Osteoblast (primary cell): ENCODE data around the gene KANTR. TPM values are rescaled to one million over a fixed set of nuclear protein-coding genes. Genes with fewer than 3 reads are reported as not detected.
A peak's percentile ranks its signal among the peaks of the same experiment; 100 is the strongest.

Source experiments
- DNase-seq: peaks from one replicate; pipeline ENCODE4 v3.0.0; 2011; ENCODE audit warnings: low spot score, mixed read lengths; ENCODE audit not compliant: insufficient read length; ENCODE audit errors: missing footprints
- H2AFZ ChIP-seq: 2 replicates; pipeline ENCODE4 v1.6.0; 2011; ENCODE audit warnings: mild to moderate bottlenecking, low read length
- H3K27ac ChIP-seq: 2 replicates; pipeline ENCODE4 v1.5.1; 2011; ENCODE audit warnings: mild to moderate bottlenecking, low read depth, low read length, moderate library complexity
- H3K27me3 ChIP-seq: 2 replicates; pipeline ENCODE4 v1.6.0; 2012; ENCODE audit warnings: mild to moderate bottlenecking, control low read depth, inconsistent platforms, low read length, moderate library complexity; ENCODE audit not compliant: insufficient read depth
- H3K36me3 ChIP-seq: 2 replicates; pipeline ENCODE4 v1.5.1; 2011; ENCODE audit warnings: mild to moderate bottlenecking, low read length, control low read depth, moderate library complexity; ENCODE audit not compliant: insufficient read depth
- H3K4me1 ChIP-seq: 2 replicates; pipeline ENCODE4 v1.5.1; 2011; ENCODE audit warnings: mild to moderate bottlenecking, low read length, control low read depth, moderate library complexity; ENCODE audit not compliant: insufficient read depth
- H3K4me2 ChIP-seq: 2 replicates; pipeline ENCODE4 v1.6.0; 2011; ENCODE audit warnings: mild to moderate bottlenecking, low read length; ENCODE audit not compliant: insufficient read depth
- H3K4me3 ChIP-seq: fragments of 200-600 bp; sonication (generic); 3 replicates; pipeline ENCODE4 v1.5.1; 2012; ENCODE audit warnings: mild to moderate bottlenecking, low read length, inconsistent platforms; ENCODE audit not compliant: insufficient read depth
- H3K79me2 ChIP-seq: 2 replicates; pipeline ENCODE4 v1.6.0; 2012; ENCODE audit warnings: mild to moderate bottlenecking, low read length, control low read depth, inconsistent platforms; ENCODE audit not compliant: insufficient read depth
- H3K9me3 ChIP-seq: 2 replicates; pipeline ENCODE4 v1.5.1; 2011; ENCODE audit warnings: low read depth, low read length, control low read depth
- H4K20me1 ChIP-seq: 2 replicates; pipeline ENCODE4 v1.6.0; 2012; ENCODE audit warnings: mild to moderate bottlenecking, low read length, control low read depth; ENCODE audit not compliant: insufficient read depth
- total RNA-seq: library from RNA; depleted of rRNA; stranded (reverse); fragments of >200 nt; gene quantifications from 2 replicates; pipeline ENCODE4 v1.2.3, GENCODE V29; 2012
- TF ChIP-seq, protein P1 (sequence below): IDR thresholded peaks from 2 replicates; pipeline ENCODE4 v1.5.1; 2011; ENCODE audit warnings: mild to moderate bottlenecking, low read depth, low read length, moderate library complexity; ENCODE audit errors: extremely low read depth

Gene KANTR
- total RNA-seq, 1 donor: 12.3 TPM

DNA sequence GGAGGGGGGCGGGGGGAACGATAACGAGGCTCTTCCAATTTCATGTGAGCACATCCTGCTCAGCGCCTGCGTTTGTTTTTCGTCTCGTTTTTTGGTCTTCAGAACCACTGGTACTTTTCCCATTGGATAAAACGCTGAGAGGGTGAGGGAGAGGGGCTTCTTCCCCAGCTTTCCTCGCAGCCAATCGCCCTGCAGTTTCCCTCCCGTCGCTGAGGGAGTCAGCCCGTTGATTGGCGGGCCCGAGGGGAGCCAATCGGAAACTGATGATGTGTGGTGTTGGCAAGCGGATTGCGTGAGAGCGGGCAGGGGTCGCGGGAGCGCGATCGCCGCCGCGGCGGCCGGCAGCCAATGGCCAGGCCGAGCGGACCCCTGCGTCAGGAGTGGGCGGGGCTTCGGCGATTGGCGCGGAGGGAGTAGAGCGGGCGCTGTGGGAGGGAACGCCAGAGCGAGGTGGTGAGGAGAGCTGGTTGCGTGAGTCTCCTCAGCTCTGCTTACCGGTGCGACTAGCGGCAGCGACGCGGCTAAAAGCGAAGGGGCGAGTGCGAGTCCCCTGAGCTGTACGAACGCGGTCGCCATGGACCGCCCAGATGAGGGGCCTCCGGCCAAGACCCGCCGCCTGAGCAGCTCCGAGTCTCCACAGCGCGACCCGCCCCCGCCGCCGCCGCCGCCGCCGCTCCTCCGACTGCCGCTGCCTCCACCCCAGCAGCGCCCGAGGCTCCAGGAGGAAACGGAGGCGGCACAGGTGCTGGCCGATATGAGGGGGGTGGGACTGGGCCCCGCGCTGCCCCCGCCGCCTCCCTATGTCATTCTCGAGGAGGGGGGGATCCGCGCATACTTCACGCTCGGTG, 11.8 kb upstream of the KANTR start, which contains the start of gene TSPYL2:
TSS of gene TSPYL2 (plus strand) at position 443 of the 848 bp plus-strand sequence. CDS start at position 575, 132 bp downstream.
- H3K4me1 ChIP-seq: peaks cover 18% of the 10 kb centered on the region
- H3K4me3 ChIP-seq: peak within 1 kb of the TSS; percentile 80
- H3K27me3 ChIP-seq: no peaks in the 10 kb centered on the region
- peak; percentile 98 for DNase-seq
- TF ChIP-seq, protein P1, sequence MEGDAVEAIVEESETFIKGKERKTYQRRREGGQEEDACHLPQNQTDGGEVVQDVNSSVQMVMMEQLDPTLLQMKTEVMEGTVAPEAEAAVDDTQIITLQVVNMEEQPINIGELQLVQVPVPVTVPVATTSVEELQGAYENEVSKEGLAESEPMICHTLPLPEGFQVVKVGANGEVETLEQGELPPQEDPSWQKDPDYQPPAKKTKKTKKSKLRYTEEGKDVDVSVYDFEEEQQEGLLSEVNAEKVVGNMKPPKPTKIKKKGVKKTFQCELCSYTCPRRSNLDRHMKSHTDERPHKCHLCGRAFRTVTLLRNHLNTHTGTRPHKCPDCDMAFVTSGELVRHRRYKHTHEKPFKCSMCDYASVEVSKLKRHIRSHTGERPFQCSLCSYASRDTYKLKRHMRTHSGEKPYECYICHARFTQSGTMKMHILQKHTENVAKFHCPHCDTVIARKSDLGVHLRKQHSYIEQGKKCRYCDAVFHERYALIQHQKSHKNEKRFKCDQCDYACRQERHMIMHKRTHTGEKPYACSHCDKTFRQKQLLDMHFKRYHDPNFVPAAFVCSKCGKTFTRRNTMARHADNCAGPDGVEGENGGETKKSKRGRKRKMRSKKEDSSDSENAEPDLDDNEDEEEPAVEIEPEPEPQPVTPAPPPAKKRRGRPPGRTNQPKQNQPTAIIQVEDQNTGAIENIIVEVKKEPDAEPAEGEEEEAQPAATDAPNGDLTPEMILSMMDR: no peak
- peak within 1 kb of the TSS; percentile 76 for H3K27ac ChIP-seq
- no peak within 1 kb of the TSS for H2AFZ ChIP-seq
- H3K36me3 ChIP-seq: peaks cover 31% of the 10 kb centered on the region
- H3K9me3 ChIP-seq: no peaks in the 10 kb centered on the region
- H3K4me2 ChIP-seq: peak within 1 kb of the TSS; percentile 88
- peaks cover 31% of the 10 kb centered on the region for H3K79me2 ChIP-seq
- H4K20me1 ChIP-seq: peaks cover 23% of the 10 kb centered on the region

DNA sequence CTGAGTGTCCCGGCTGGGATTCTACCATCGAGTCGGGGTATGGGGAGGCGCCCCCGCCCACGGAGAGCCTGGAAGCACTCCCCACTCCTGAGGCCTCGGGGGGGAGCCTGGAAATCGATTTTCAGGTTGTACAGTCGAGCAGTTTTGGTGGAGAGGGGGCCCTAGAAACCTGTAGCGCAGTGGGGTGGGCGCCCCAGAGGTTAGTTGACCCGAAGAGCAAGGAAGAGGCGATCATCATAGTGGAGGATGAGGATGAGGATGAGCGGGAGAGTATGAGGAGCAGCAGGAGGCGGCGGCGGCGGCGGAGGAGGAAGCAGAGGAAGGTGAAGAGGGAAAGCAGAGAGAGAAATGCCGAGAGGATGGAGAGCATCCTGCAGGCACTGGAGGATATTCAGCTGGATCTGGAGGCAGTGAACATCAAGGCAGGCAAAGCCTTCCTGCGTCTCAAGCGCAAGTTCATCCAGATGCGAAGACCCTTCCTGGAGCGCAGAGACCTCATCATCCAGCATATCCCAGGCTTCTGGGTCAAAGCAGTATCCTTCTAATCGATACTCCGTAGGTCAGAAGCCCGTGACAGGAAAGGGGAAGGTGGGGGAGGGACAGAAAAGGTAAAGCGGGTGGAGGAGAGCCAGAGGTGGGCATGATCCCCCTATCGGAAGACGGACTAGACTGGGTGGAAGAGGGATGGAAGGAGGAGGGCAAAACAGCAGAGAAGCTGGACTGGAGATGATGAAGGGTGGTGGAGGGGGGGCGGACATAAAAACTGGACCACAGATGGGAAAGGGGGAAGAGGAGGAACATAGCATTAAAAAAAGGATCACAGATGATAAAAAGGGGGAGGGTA, 10.9 kb upstream of the KANTR start:
- no peaks in the 10 kb centered on the region for H3K27me3 ChIP-seq
- no peak overlapping the region for H2AFZ ChIP-seq
- peaks cover 18% of the 10 kb centered on the region for H3K4me1 ChIP-seq
- H3K79me2 ChIP-seq: peaks cover 31% of the 10 kb centered on the region
- DNase-seq: no peak
- no peaks in the 10 kb centered on the region for H3K9me3 ChIP-seq
- H3K4me3 ChIP-seq: peak overlapping the region; percentile 80
- H3K27ac ChIP-seq: peak overlapping the region; percentile 76
- peaks cover 31% of the 10 kb centered on the region for H3K36me3 ChIP-seq
- peak overlapping the region; percentile 88 for H3K4me2 ChIP-seq
- TF ChIP-seq, protein P1: no peak
- peaks cover 23% of the 10 kb centered on the region for H4K20me1 ChIP-seq

DNA sequence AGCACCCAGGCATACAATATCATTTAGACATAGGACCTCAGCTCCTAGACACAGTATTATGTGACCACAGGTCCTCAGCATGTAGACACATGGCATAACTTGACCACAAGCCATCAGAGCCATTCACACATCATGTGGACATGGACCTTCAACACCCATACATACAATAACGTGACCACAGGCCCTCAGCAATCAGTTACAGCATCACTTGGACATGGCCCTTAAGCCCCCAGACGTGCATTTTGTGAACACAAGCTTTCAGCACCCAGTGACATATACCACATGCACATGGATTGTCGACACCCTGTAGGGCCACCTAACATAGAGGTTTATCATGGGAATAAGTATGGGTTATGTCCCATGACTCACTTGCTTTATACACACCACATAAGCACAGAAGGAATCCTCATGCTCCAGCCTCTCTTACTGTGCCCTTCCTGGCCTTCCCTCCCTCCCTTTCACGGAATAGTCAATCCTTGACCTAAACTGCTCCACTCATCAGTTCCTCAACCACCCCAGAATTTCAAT, 9.8 kb upstream of the KANTR start:
- Histone ChIP-seq H3K4me2 (peak overlapping the region; percentile 88), H3K27me3 (no peaks in the 10 kb centered on the region), H3K4me1 (peaks cover 21% of the 10 kb centered on the region), H3K4me3 (peak overlapping the region; percentile 80), H3K79me2 (peaks cover 31% of the 10 kb centered on the region), H3K36me3 (peaks cover 31% of the 10 kb centered on the region), H2AFZ (no peak overlapping the region), H4K20me1 (peaks cover 26% of the 10 kb centered on the region), H3K9me3 (no peaks in the 10 kb centered on the region), H3K27ac (peak overlapping the region; percentile 76)
- TF ChIP-seq, protein P1: no peak
- DNase-seq: no peak
